Neural crest cell (in vitro differentiated cells): ENCODE measurements around the gene ZNF469. TPM values are rescaled to one million over a fixed set of nuclear protein-coding genes. Genes with fewer than 3 reads are reported as not detected.

Experiments used
- DNase-seq: peaks from one replicate; pipeline ENCODE4 v3.0.0; 2021; ENCODE audit warnings: low read depth, mixed read lengths, low spot score
- H3K27ac Mint-ChIP-seq: one replicate; pipeline ENCODE4 v1.8.0; 2021; ENCODE audit warnings: mild to moderate bottlenecking, mixed read lengths; ENCODE audit not compliant: unreplicated experiment
- H3K27me3 Mint-ChIP-seq: 2 replicates; pipeline ENCODE4 v1.8.0; 2021; ENCODE audit warnings: low read depth, mild to moderate bottlenecking, mixed read lengths
- H3K36me3 Mint-ChIP-seq: 2 replicates; pipeline ENCODE4 v1.8.0; 2021; ENCODE audit warnings: low read depth, mild to moderate bottlenecking, mixed read lengths
- H3K4me1 Mint-ChIP-seq: 2 replicates; pipeline ENCODE4 v1.8.0; 2021; ENCODE audit warnings: mixed read lengths
- H3K4me3 Mint-ChIP-seq: one replicate; pipeline ENCODE4 v1.8.0; 2021; ENCODE audit warnings: mild to moderate bottlenecking, mixed read lengths
- H3K9me3 Mint-ChIP-seq: 2 replicates; pipeline ENCODE4 v1.8.0; 2021; ENCODE audit warnings: mixed read lengths
- total RNA-seq: library from RNA; stranded (reverse); gene quantifications from 2 replicates; pipeline ENCODE4 v1.2.1, GENCODE V29; 2021
- TF ChIP-seq, protein P1 (sequence below): fragments of 200-600 bp; sonication (generic); conservative IDR thresholded peaks from 2 replicates; pipeline ENCODE4 v1.5.0; 2021; ENCODE audit warnings: antibody characterized with exemption, mild to moderate bottlenecking

The ZNF469 gene
- total RNA-seq, 1 donor from 2014 or later = 0.58 TPM

- peaks cover 4% of the 10 kb centered on the region for H3K9me3 Mint-ChIP-seq
- TF ChIP-seq, protein P1, sequence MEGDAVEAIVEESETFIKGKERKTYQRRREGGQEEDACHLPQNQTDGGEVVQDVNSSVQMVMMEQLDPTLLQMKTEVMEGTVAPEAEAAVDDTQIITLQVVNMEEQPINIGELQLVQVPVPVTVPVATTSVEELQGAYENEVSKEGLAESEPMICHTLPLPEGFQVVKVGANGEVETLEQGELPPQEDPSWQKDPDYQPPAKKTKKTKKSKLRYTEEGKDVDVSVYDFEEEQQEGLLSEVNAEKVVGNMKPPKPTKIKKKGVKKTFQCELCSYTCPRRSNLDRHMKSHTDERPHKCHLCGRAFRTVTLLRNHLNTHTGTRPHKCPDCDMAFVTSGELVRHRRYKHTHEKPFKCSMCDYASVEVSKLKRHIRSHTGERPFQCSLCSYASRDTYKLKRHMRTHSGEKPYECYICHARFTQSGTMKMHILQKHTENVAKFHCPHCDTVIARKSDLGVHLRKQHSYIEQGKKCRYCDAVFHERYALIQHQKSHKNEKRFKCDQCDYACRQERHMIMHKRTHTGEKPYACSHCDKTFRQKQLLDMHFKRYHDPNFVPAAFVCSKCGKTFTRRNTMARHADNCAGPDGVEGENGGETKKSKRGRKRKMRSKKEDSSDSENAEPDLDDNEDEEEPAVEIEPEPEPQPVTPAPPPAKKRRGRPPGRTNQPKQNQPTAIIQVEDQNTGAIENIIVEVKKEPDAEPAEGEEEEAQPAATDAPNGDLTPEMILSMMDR = no peak
These were observed 45.2 kb upstream of the ZNF469 start for GRCh38 chr16:88337538-88337937.

DNA sequence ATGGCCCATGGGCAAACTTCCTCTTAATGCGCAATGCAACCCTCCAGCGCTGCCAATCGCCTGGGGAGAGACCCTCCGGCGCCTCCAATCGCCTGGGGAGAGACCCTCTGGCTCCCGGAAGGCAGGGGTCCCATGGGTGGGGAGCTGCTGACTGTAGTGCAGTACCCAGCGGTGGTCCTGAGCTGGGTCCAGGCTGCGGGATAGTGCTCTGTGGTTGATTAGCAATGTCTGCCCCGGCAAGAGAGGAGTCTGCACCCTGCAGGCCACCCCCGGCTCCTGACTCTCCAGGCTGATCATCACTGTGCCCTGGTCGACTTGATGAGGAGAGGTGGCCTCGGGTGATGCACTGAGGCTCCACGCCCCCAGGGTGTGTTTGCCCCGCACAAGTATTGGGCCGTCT is 44.6 kb upstream of the ZNF469 start:
- no peak overlapping the region for H3K4me3 Mint-ChIP-seq
- TF ChIP-seq, protein P1 = no peak
- no peaks in the 10 kb centered on the region for H3K36me3 Mint-ChIP-seq
- no peak for DNase-seq
- H3K9me3 Mint-ChIP-seq = peaks cover 4% of the 10 kb centered on the region
- no peaks in the 10 kb centered on the region for H3K27me3 Mint-ChIP-seq
- no peaks in the 10 kb centered on the region for H3K4me1 Mint-ChIP-seq
- H3K27ac Mint-ChIP-seq = no peak overlapping the region

More at GRCh38 chr16:88337538-88337937, 45.2 kb upstream of the ZNF469 start:
- Mint-ChIP-seq H3K4me3 (no peak overlapping the region), H3K27me3 (no peaks in the 10 kb centered on the region), H3K36me3 (no peaks in the 10 kb centered on the region), H3K27ac (no peak overlapping the region), H3K4me1 (no peaks in the 10 kb centered on the region)
- DNase-seq = no peak

- H3K27me3 Mint-ChIP-seq = no peaks in the 10 kb centered on the region
- TF ChIP-seq, protein P1 = no peak
These were observed 43.9 kb upstream of the ZNF469 start for GRCh38 chr16:88338896-88339295.

DNA sequence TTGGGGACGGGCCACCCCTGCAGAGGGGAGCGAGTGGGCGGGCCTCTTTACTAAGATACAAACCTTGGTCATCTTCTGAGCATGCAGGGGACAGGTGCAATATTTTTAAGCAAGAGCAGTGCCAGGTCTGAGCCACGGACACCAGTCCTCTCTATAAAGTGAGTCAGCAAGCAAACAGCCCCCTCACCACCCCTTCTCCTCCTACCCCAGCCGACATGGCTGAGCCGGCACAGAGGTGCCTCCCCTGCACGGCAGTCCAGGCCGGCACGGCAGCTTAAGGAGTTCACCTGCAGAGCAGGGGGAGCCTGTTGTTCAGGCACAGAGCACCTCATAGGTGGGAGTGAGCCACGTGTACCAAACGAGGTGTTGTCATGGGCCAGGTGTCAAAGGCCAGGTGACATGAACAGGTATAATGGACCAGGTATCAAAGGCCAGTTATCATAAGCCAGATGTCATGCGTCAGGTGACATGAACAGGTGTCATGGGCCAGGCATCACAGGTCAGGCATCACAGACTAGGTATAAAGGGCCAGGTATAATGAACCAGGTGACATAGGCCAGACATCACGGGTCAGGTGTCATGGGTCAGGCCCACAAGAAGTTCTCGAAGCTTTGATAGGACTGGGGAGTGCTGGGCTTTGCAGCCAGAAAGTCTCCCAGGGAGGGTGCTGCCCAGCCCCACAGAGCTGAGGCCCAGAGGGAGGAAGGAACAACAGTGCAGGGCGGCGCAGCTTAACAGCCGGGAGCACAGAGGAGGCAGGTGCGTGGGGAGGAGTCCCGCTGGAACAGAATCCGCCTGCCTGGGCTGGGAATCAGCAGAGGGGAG is 42.6 kb upstream of the ZNF469 start:
- Mint-ChIP-seq H3K27ac (no peak overlapping the region), H3K4me3 (no peak overlapping the region), H3K4me1 (no peaks in the 10 kb centered on the region), H3K27me3 (no peaks in the 10 kb centered on the region), H3K9me3 (peaks cover 4% of the 10 kb centered on the region), H3K36me3 (no peaks in the 10 kb centered on the region)
- TF ChIP-seq, protein P1 = no peak
- DNase-seq = no peak

More at GRCh38 chr16:88338896-88339295, 43.9 kb upstream of the ZNF469 start:
- Mint-ChIP-seq H3K36me3 (no peaks in the 10 kb centered on the region), H3K4me3 (no peak overlapping the region), H3K4me1 (no peaks in the 10 kb centered on the region), H3K27ac (no peak overlapping the region), H3K9me3 (peaks cover 4% of the 10 kb centered on the region)
- no peak for DNase-seq

- Mint-ChIP-seq H3K36me3 (no peaks in the 10 kb centered on the region), H3K9me3 (peaks cover 4% of the 10 kb centered on the region)
These were observed 42.0 kb upstream of the ZNF469 start for GRCh38 chr16:88340755-88341150.

More at GRCh38 chr16:88340755-88341150, 42.0 kb upstream of the ZNF469 start:
- no peak overlapping the region for H3K4me3 Mint-ChIP-seq
- no peaks in the 10 kb centered on the region for H3K27me3 Mint-ChIP-seq
- no peaks in the 10 kb centered on the region for H3K4me1 Mint-ChIP-seq
- H3K27ac Mint-ChIP-seq = no peak overlapping the region
- DNase-seq = no peak
- TF ChIP-seq, protein P1 = no peak
